HCT116 (cell line): Measurements from ENCODE around the gene ZNF488.

ENCODE experiments used
- EGR1 ChIP-seq: IDR thresholded peaks from 2 replicates; pipeline ENCODE4 v1.6.1; 2012; ENCODE audit warnings: low read depth
- POLR2A ChIP-seq: IDR thresholded peaks from 2 replicates; pipeline ENCODE4 v1.7.0; 2011; ENCODE audit warnings: borderline replicate concordance; ENCODE audit not compliant: insufficient read depth, insufficient read length; ENCODE audit errors: extremely low read depth
- POLR2AphosphoS5 ChIP-seq: IDR thresholded peaks from 2 replicates; pipeline ENCODE4 v1.6.1; 2011; ENCODE audit warnings: mild to moderate bottlenecking, low read depth, low read length, moderate library complexity
- RAD21 ChIP-seq: IDR thresholded peaks from 2 replicates; pipeline ENCODE4 v1.6.1; 2012; ENCODE audit warnings: low read depth, mild to moderate bottlenecking
- SIN3A ChIP-seq: IDR thresholded peaks from 2 replicates; pipeline ENCODE4 v1.6.1; 2012; ENCODE audit warnings: low read depth
- TCF7L2 ChIP-seq: IDR thresholded peaks from 2 replicates; pipeline ENCODE4 v1.7.0; 2011; ENCODE audit warnings: borderline replicate concordance, inconsistent platforms; ENCODE audit not compliant: insufficient read depth, insufficient read length; ENCODE audit errors: extremely low read depth
- YY1 ChIP-seq: IDR thresholded peaks from 2 replicates; pipeline ENCODE4 v1.6.1; 2011; ENCODE audit warnings: low read length, low read depth, moderate library complexity, mild to moderate bottlenecking; ENCODE audit not compliant: insufficient replicate concordance; ENCODE audit errors: extremely low read depth
- TF ChIP-seq, protein P1 (sequence below), 3 experiments: fragments of 200-600 bp in 1 of 3; sonication (generic) in 1 of 3; IDR thresholded peaks in 2 of 3; conservative IDR thresholded peaks in 1 of 3; 2 replicates each; pipeline ENCODE4 v1.5.1; 2012 to 2017; ENCODE audit warnings: low read depth in 2 of 3, low read length in 2 of 3, antibody characterized with exemption in 1 of 3, borderline replicate concordance in 1 of 3, control low read depth in 1 of 3, mild to moderate bottlenecking in 1 of 3, mixed read lengths in 1 of 3, mixed run types in 1 of 3, moderate library complexity in 1 of 3; ENCODE audit not compliant: insufficient read depth in 1 of 3
- TF ChIP-seq, protein P2 (sequence below): IDR thresholded peaks from 2 replicates; pipeline ENCODE4 v1.6.1; 2012; ENCODE audit warnings: low read depth

DNA sequence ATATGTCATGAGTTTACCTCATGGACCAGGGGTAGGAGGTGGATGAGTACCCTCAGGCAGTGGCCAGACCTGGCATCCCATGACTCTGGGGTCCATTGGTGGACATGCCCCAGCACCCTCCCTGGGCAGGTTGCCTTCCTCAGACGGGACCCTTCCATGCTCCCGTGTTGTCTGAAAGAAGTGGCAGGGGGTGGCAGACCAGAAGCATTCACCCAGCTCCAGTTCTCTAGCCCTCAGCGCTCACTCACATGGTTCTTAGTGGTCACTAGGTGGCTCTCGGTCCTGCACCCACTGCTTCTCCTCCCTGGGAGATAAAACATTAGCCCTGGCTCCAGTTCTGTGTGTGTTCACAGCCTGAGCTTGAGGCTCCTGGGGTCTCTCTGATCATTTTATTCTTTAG lies 29.9 kb downstream of the ZNF488 start:
- TF ChIP-seq, protein P1, sequence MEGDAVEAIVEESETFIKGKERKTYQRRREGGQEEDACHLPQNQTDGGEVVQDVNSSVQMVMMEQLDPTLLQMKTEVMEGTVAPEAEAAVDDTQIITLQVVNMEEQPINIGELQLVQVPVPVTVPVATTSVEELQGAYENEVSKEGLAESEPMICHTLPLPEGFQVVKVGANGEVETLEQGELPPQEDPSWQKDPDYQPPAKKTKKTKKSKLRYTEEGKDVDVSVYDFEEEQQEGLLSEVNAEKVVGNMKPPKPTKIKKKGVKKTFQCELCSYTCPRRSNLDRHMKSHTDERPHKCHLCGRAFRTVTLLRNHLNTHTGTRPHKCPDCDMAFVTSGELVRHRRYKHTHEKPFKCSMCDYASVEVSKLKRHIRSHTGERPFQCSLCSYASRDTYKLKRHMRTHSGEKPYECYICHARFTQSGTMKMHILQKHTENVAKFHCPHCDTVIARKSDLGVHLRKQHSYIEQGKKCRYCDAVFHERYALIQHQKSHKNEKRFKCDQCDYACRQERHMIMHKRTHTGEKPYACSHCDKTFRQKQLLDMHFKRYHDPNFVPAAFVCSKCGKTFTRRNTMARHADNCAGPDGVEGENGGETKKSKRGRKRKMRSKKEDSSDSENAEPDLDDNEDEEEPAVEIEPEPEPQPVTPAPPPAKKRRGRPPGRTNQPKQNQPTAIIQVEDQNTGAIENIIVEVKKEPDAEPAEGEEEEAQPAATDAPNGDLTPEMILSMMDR (IDR thresholded peaks at IDR 0.05 in 2 of 3, conservative IDR thresholded peaks at IDR 0.05 in 1 of 3; ENCODE audit: borderline replicate concordance in 1 of 3, insufficient read depth in 1 of 3, low read depth in 2 of 3, low read length in 2 of 3), result peak; percentile 6 to 34 (median 29); a peak in 2 of 6 replicates
- no peak for TF ChIP-seq YY1
- peak; percentile 54 for TF ChIP-seq RAD21
- no peak for TF ChIP-seq POLR2A
- TF ChIP-seq, protein P2, sequence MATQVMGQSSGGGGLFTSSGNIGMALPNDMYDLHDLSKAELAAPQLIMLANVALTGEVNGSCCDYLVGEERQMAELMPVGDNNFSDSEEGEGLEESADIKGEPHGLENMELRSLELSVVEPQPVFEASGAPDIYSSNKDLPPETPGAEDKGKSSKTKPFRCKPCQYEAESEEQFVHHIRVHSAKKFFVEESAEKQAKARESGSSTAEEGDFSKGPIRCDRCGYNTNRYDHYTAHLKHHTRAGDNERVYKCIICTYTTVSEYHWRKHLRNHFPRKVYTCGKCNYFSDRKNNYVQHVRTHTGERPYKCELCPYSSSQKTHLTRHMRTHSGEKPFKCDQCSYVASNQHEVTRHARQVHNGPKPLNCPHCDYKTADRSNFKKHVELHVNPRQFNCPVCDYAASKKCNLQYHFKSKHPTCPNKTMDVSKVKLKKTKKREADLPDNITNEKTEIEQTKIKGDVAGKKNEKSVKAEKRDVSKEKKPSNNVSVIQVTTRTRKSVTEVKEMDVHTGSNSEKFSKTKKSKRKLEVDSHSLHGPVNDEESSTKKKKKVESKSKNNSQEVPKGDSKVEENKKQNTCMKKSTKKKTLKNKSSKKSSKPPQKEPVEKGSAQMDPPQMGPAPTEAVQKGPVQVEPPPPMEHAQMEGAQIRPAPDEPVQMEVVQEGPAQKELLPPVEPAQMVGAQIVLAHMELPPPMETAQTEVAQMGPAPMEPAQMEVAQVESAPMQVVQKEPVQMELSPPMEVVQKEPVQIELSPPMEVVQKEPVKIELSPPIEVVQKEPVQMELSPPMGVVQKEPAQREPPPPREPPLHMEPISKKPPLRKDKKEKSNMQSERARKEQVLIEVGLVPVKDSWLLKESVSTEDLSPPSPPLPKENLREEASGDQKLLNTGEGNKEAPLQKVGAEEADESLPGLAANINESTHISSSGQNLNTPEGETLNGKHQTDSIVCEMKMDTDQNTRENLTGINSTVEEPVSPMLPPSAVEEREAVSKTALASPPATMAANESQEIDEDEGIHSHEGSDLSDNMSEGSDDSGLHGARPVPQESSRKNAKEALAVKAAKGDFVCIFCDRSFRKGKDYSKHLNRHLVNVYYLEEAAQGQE, result no peak
- TF ChIP-seq POLR2AphosphoS5, result no peak
- TF ChIP-seq TCF7L2, result no peak
- no peak for TF ChIP-seq SIN3A
- TF ChIP-seq EGR1, result no peak
